Right atrium auricular region (tissue), 2 donors: ENCODE data around the gene GUCD1. TPM values are rescaled to one million over a fixed set of nuclear protein-coding genes. Genes with fewer than 3 reads are reported as not detected.
A peak's percentile ranks its signal among the peaks of the same experiment; 100 is the strongest.
"Not testable (repeated sequence)": the region's sequence is repeated elsewhere in the genome, so short reads cannot be mapped to it uniquely, and the experiment has no call there.

ENCODE experiments used
- DNase-seq: peaks from one replicate; pipeline ENCODE4 v3.0.0-alpha.2; 2019; ENCODE audit warnings: low spot score
- H3K27ac ChIP-seq, 2 donors: fragments of 200-600 bp; sonication (generic); 1 replicate in 1 of 2; 2 replicates in 1 of 2; pipeline ENCODE4 v1.5.1; 2016 to 2019
- H3K27me3 ChIP-seq, 2 donors: fragments of 200-600 bp; sonication (generic); one replicate each; pipeline versions ENCODE4 v1.5.1 to v1.6.0; 2017 to 2019
- H3K36me3 ChIP-seq: fragments of 200-600 bp; sonication (generic); one replicate; pipeline ENCODE4 v1.5.1; 2016
- H3K4me1 ChIP-seq, 2 donors: fragments of 200-600 bp; sonication (generic); one replicate each; pipeline versions ENCODE4 v1.5.1 to v1.6.0; 2017 to 2019
- H3K4me3 ChIP-seq, 2 donors: fragments of 200-600 bp; sonication (generic); 1 replicate in 1 of 2; 2 replicates in 1 of 2; pipeline ENCODE4 v1.5.1; 2017 to 2019; ENCODE audit warnings: mild to moderate bottlenecking in 1 of 2, moderate library complexity in 1 of 2
- H3K9me3 ChIP-seq, 2 donors: fragments of 200-600 bp; sonication (generic); one replicate each; pipeline ENCODE4 v1.5.1; 2019
- total RNA-seq, 2 donors: library from RNA; depleted of rRNA; stranded (reverse); fragments of >200 nt; gene quantifications; one replicate each; pipeline ENCODE4 v1.1.0, GENCODE V29; 2016
- TF ChIP-seq, protein P1 (sequence below), 2 donors: fragments of 200-600 bp; sonication (generic); IDR thresholded peaks; one replicate each; pipeline ENCODE4 v1.5.1; 2019; ENCODE audit warnings: antibody characterized with exemption in 2 of 2

GUCD1 gene
- total RNA-seq, 2 donors from 2014 or later, result 132 to 147 TPM

DNA sequence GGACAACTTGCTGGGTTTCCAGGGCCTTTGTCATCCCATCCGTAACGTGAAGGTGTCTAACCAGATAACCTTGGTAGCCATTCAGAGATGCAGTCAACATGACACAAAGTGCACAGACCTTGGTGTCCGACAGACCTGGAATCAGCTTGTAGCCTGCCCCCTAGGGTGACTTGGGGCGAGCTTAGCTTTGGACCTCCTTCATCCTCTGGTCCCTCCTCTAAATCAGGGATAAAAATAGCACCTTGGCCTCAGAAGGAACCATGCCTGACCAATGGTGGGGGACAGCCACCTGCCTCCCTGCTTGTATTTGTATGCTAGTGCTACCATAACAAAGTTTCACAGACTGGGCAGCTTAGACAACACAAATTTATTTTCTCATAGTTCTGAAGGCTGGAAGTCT, 4.5 kb upstream of the GUCD1 start:
- TF ChIP-seq, protein P1, sequence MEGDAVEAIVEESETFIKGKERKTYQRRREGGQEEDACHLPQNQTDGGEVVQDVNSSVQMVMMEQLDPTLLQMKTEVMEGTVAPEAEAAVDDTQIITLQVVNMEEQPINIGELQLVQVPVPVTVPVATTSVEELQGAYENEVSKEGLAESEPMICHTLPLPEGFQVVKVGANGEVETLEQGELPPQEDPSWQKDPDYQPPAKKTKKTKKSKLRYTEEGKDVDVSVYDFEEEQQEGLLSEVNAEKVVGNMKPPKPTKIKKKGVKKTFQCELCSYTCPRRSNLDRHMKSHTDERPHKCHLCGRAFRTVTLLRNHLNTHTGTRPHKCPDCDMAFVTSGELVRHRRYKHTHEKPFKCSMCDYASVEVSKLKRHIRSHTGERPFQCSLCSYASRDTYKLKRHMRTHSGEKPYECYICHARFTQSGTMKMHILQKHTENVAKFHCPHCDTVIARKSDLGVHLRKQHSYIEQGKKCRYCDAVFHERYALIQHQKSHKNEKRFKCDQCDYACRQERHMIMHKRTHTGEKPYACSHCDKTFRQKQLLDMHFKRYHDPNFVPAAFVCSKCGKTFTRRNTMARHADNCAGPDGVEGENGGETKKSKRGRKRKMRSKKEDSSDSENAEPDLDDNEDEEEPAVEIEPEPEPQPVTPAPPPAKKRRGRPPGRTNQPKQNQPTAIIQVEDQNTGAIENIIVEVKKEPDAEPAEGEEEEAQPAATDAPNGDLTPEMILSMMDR (IDR thresholded peaks at IDR 0.05), result no peak
- no peak for DNase-seq
- H3K36me3 ChIP-seq, result peaks cover 34% of the 10 kb centered on the region
- H3K4me1 ChIP-seq, result peaks cover 0 to 50% of the 10 kb centered on the region in 2 donors
- H3K27me3 ChIP-seq, result no peaks in the 10 kb centered on the region
- peak overlapping the region in 1 of 2 donors; percentile 12 for H3K27ac ChIP-seq
- no peak overlapping the region for H3K4me3 ChIP-seq
- no peaks in the 10 kb centered on the region for H3K9me3 ChIP-seq

- H3K4me1 ChIP-seq, result peaks cover 0 to 66% of the 10 kb centered on the region in 2 donors
- TF ChIP-seq, protein P1 (IDR thresholded peaks at IDR 0.05), result peak in 1 of 2 donors; percentile 9
- peaks cover 25% of the 10 kb centered on the region for H3K36me3 ChIP-seq
- peak within 1 kb of the TSS; percentile 76 to 94 for H3K4me3 ChIP-seq
- peak within 1 kb of the TSS; percentile 96 to 99 for H3K27ac ChIP-seq
- H3K27me3 ChIP-seq, result no peaks in the 10 kb centered on the region
- no peaks in the 10 kb centered on the region for H3K9me3 ChIP-seq
- peak; percentile 100 for DNase-seq
Observed at GRCh38 chr22:24555165-24556039, 464 bp upstream of the GUCD1 start, which contains the start of gene SNRPD3. SNRPD3 (plus strand) TSS chr22:24555999; CDS start chr22:24557675, 1,676 bp downstream.

GRCh38 chr22:24553597-24554312, 1.2 kb downstream of the GUCD1 start:
- peak overlapping the region; percentile 76 to 94 for H3K4me3 ChIP-seq
- H3K27me3 ChIP-seq, result no peaks in the 10 kb centered on the region
- DNase-seq, result no peak
- H3K36me3 ChIP-seq, result peaks cover 21% of the 10 kb centered on the region
- TF ChIP-seq, protein P1 (IDR thresholded peaks at IDR 0.05), result no peak
- peaks cover 0 to 71% of the 10 kb centered on the region in 2 donors for H3K4me1 ChIP-seq
- peak overlapping the region; percentile 96 to 99 for H3K27ac ChIP-seq
- H3K9me3 ChIP-seq, result no peaks in the 10 kb centered on the region

GRCh38 chr22:24552503-24553286, 2.2 kb downstream of the GUCD1 start:
- Histone ChIP-seq H3K4me3 (peak overlapping the region in 1 of 2 donors; percentile 76), H3K36me3 (peaks cover 21% of the 10 kb centered on the region), H3K27ac (peak overlapping the region; percentile 96 to 99), H3K4me1 (peaks cover 0 to 70% of the 10 kb centered on the region in 2 donors)
- not testable (repeated sequence) for H3K9me3 ChIP-seq, H3K27me3 ChIP-seq, DNase-seq

DNA sequence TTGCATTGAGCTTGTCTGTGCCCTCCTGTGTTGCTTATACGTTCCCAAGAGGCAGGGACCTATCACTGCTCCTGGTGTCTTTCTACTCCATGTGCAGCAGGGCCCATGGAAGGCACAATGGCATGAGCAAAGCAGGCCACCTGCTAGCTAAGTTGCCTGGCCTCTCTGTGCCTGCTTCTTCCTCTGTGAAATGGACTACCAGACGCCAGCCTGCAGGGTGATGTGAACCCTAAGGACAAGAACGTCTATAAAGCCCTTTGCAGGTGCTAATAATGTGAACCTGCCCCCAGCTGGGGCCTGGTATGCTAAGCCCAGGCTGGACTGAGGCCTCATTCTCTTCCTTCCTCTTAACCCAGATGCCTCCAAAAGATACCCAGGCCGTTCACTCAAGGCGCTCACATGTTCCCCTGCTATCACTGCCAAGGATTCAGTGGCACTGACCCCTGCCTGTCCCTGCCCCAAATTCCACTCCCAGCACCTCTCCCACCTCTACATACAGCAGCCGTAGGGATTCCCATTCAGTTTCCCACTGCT, 4.0 kb downstream of the GUCD1 start:
- peaks cover 0 to 54% of the 10 kb centered on the region in 2 donors for H3K4me1 ChIP-seq
- TF ChIP-seq, protein P1 (IDR thresholded peaks at IDR 0.05), result no peak
- no peak for DNase-seq
- no peaks in the 10 kb centered on the region for H3K9me3 ChIP-seq
- no peak overlapping the region for H3K4me3 ChIP-seq
- H3K27ac ChIP-seq, result peak overlapping the region; percentile 59 to 65
- H3K36me3 ChIP-seq, result peaks cover 34% of the 10 kb centered on the region
- no peaks in the 10 kb centered on the region for H3K27me3 ChIP-seq
